Articular chondrocyte of knee joint (primary cell): Measurements from ENCODE around the gene PRKCG. TPM values are rescaled to one million over a fixed set of nuclear protein-coding genes. Genes with fewer than 3 reads are reported as not detected.

Source experiments
- total RNA-seq: library from RNA; depleted of rRNA; stranded (reverse); fragments of >200 nt; gene quantifications from 2 replicates; pipeline ENCODE4 v1.2.3, GENCODE V29; 2012

The PRKCG gene
- not detected in 2 replicates for total RNA-seq

GRCh38 chr19:53881482-53882390 is at the start of gene PRKCG:
Gene PRKCG (plus strand): TSS chr19:53882197. CDS start chr19:53882495, 298 bp downstream.

GRCh38 chr19:53867225-53868090 is 14.5 kb upstream of the PRKCG start, which contains the start of gene MYADM:
Gene MYADM (plus strand): TSS chr19:53867883. CDS start chr19:53873530, 5,647 bp downstream.

GRCh38 chr19:53908935-53909415 is 27.0 kb downstream of the PRKCG start, which contains the start of gene CACNG7:
Gene CACNG7 (plus strand): TSS chr19:53909278. CDS start chr19:53912832, 3,554 bp downstream.

Other genes starting within 250 kb of the PRKCG start
- not detected in 2 replicates for gene NLRP12, start 57.9 kb upstream of the PRKCG start, total RNA-seq
- 30.8 and 31.2 TPM in 2 replicates for gene MYADM, start 14.3 kb upstream of the PRKCG start, total RNA-seq
- gene CACNG7, start 27.1 kb downstream of the PRKCG start, total RNA-seq, result not detected in 2 replicates
- not detected in 2 replicates for gene CACNG8, start 80.7 kb downstream of the PRKCG start, total RNA-seq
- gene CACNG6, start 109.4 kb downstream of the PRKCG start, total RNA-seq, result not detected in 2 replicates
- gene VSTM1, start 181.7 kb downstream of the PRKCG start, total RNA-seq, result not detected in 2 replicates
- gene TARM1, start 199.2 kb downstream of the PRKCG start, total RNA-seq, result not detected in 2 replicates
- 0.11 and 0.39 TPM in 2 replicates for gene OSCAR, start 218.6 kb downstream of the PRKCG start, total RNA-seq
- 8.8 and 12.0 TPM in 2 replicates for gene NDUFA3, start 220.7 kb downstream of the PRKCG start, total RNA-seq
- gene TFPT, start 233.5 kb downstream of the PRKCG start, total RNA-seq, result 8.4 and 9.1 TPM in 2 replicates
- gene PRPF31, start 233.6 kb downstream of the PRKCG start, total RNA-seq, result 36.2 and 39.2 TPM in 2 replicates